DOHH2 (cell line): Measurements from ENCODE around the gene QSOX2.

ENCODE experiments used
- H3F3A ChIP-seq: fragments of 200-600 bp; sonication (generic), shearing (Covaris generic); 2 replicates; pipeline ENCODE4 v1.6.0; 2016; ENCODE audit warnings: antibody characterized with exemption, mild to moderate bottlenecking; ENCODE audit not compliant: control insufficient read depth, insufficient read depth
- H3K27ac ChIP-seq: fragments of 200-600 bp; sonication (generic); 2 replicates; pipeline ENCODE4 v1.5.1; 2014; ENCODE audit warnings: low read depth, mild to moderate bottlenecking, low read length, moderate library complexity
- H3K27me3 ChIP-seq: fragments of 200-600 bp; sonication (generic); 2 replicates; pipeline ENCODE4 v1.6.1; 2014; ENCODE audit warnings: mild to moderate bottlenecking, low read length, mixed read lengths; ENCODE audit not compliant: control insufficient read depth
- H3K36me3 ChIP-seq: fragments of 200-600 bp; sonication (generic); 2 replicates; pipeline ENCODE4 v1.6.1; 2014; ENCODE audit warnings: mild to moderate bottlenecking, low read length, moderate library complexity, mixed read lengths; ENCODE audit not compliant: control insufficient read depth
- H3K4me1 ChIP-seq: fragments of 200-600 bp; sonication (generic); 2 replicates; pipeline ENCODE4 v1.6.1; 2014; ENCODE audit warnings: mild to moderate bottlenecking, low read length, mixed read lengths; ENCODE audit not compliant: control insufficient read depth
- H3K4me2 ChIP-seq: fragments of 200-600 bp; sonication (generic); 2 replicates; pipeline ENCODE4 v1.6.0; 2014; ENCODE audit warnings: mild to moderate bottlenecking, low read length, moderate library complexity
- H3K4me3 ChIP-seq: fragments of 200-600 bp; sonication (generic); 2 replicates; pipeline ENCODE4 v1.5.1; 2014; ENCODE audit warnings: mild to moderate bottlenecking, low read length, mixed read lengths
- H3K79me2 ChIP-seq: fragments of 200-600 bp; sonication (generic); 2 replicates; pipeline ENCODE4 v1.6.1; 2014; ENCODE audit warnings: mild to moderate bottlenecking, low read length, mixed read lengths; ENCODE audit not compliant: control insufficient read depth
- H3K9me2 ChIP-seq: fragments of 200-600 bp; sonication (generic); replicated peaks from 2 replicates; pipeline ENCODE4 v1.6.1; 2014; ENCODE audit warnings: mild to moderate bottlenecking, low read length, mixed read lengths; ENCODE audit not compliant: control insufficient read depth
- H3K9me3 ChIP-seq: fragments of 200-600 bp; sonication (generic); 2 replicates; pipeline ENCODE4 v1.6.1; 2014; ENCODE audit warnings: antibody characterized with exemption, low read length, mixed read lengths; ENCODE audit not compliant: control insufficient read depth, insufficient read depth
- H4K20me1 ChIP-seq: fragments of 200-600 bp; sonication (generic); 2 replicates; pipeline ENCODE4 v1.6.0; 2014; ENCODE audit warnings: low read depth, mild to moderate bottlenecking, antibody characterized with exemption, low read length, moderate library complexity; ENCODE audit not compliant: control insufficient read depth, insufficient read depth
- CTCF ChIP-seq: fragments of 200-600 bp; sonication (generic); IDR thresholded peaks from one replicate; pipeline ENCODE4 v1.5.1; 2014; ENCODE audit warnings: antibody characterized with exemption, mild to moderate bottlenecking, low read depth, low read length; ENCODE audit not compliant: poor library complexity, severe bottlenecking
- EZH2phosphoT487 ChIP-seq: fragments of 200-600 bp; sonication (generic); IDR thresholded peaks from 2 replicates; pipeline ENCODE4 v1.6.1; 2017; ENCODE audit warnings: borderline replicate concordance, mild to moderate bottlenecking, antibody characterized with exemption, low read length, moderate library complexity, mixed read lengths

QSOX2 gene

DNA sequence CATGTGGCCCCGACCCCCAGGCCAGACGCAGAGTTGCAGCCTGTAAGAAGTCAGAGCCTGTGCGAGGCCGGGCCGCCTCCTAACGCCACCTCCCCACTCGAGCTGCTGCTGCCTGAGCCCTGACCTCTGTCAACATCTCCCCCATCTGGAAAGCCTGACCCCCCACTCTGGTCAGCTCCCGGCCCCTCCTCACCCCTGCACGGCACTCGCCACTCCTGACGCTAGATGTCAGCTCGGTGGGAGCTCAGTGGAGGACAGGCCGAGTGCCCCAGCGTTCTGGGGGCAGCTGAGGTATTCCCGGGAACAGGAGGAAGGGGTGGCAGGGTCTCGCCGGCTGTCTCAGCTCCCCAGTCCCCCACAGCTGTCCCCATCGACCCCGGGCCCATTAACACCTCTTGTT, 60.5 kb downstream of the QSOX2 start:
- Histone ChIP-seq H3K4me1 (no peaks in the 10 kb centered on the region), H3F3A (no peaks in the 10 kb centered on the region), H3K9me3 (no peaks in the 10 kb centered on the region), H4K20me1 (no peaks in the 10 kb centered on the region), H3K4me3 (no peak overlapping the region), H3K27me3 (0 out of 2 replicates have a peak, but pooled peaks cover 3% of the 10 kb centered on the region), H3K4me2 (no peak overlapping the region), H3K27ac (no peak overlapping the region), H3K9me2 (no peaks in the 10 kb centered on the region), H3K36me3 (no peaks in the 10 kb centered on the region), H3K79me2 (no peaks in the 10 kb centered on the region)
- TF ChIP-seq CTCF (no peak), EZH2phosphoT487 (no peak)

GRCh38 chr9:136182850-136183422, 62.7 kb downstream of the QSOX2 start:
- TF ChIP-seq EZH2phosphoT487 = no peak
- TF ChIP-seq CTCF = no peak
- no peaks in the 10 kb centered on the region for H3K9me2 ChIP-seq
- H3K27ac ChIP-seq = no peak overlapping the region
- H3K4me2 ChIP-seq = no peak overlapping the region
- no peaks in the 10 kb centered on the region for H3K79me2 ChIP-seq
- H4K20me1 ChIP-seq = no peaks in the 10 kb centered on the region
- H3K36me3 ChIP-seq = no peaks in the 10 kb centered on the region
- peaks cover 4% of the 10 kb centered on the region; the same call in 1 of the 2 replicates for H3K27me3 ChIP-seq
- no peaks in the 10 kb centered on the region for H3K4me1 ChIP-seq
- H3K4me3 ChIP-seq = no peak overlapping the region
- H3F3A ChIP-seq = no peaks in the 10 kb centered on the region
- H3K9me3 ChIP-seq = no peaks in the 10 kb centered on the region

DNA sequence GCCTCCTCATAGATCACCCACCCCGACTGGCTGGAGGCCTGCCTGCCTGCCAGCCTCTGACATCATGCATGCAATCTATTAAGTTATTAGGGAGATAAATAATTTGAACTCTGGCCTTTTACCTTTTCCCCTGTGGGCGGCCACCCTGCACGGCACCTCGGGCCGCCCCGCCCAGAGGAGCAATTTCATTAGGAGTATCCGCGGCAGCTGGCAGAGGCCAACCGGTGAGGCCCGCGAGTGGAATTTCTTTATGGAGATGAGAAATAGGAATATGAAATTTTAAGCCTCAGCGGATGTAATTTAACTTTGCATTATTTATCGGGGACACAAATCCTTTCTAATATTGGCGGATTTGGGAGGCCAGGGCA, 63.2 kb downstream of the QSOX2 start:
- no peak overlapping the region for H3K4me3 ChIP-seq
- no peak overlapping the region for H3K4me2 ChIP-seq
- H3F3A ChIP-seq = no peaks in the 10 kb centered on the region
- no peaks in the 10 kb centered on the region for H3K9me2 ChIP-seq
- H3K4me1 ChIP-seq = no peaks in the 10 kb centered on the region
- no peaks in the 10 kb centered on the region for H4K20me1 ChIP-seq
- no peaks in the 10 kb centered on the region for H3K36me3 ChIP-seq
- no peak for TF ChIP-seq EZH2phosphoT487
- no peak for TF ChIP-seq CTCF
- peaks cover 4% of the 10 kb centered on the region; the same call in 1 of the 2 replicates for H3K27me3 ChIP-seq
- no peaks in the 10 kb centered on the region for H3K9me3 ChIP-seq
- no peak overlapping the region for H3K27ac ChIP-seq
- no peaks in the 10 kb centered on the region for H3K79me2 ChIP-seq
